ENCODE results near the gene PRTG. TPM values are rescaled to one million over a fixed set of nuclear protein-coding genes. Genes with fewer than 3 reads are reported as not detected.

Gene PRTG
- total RNA-seq, 2 experiments from 2014 or later: not detected

DNA sequence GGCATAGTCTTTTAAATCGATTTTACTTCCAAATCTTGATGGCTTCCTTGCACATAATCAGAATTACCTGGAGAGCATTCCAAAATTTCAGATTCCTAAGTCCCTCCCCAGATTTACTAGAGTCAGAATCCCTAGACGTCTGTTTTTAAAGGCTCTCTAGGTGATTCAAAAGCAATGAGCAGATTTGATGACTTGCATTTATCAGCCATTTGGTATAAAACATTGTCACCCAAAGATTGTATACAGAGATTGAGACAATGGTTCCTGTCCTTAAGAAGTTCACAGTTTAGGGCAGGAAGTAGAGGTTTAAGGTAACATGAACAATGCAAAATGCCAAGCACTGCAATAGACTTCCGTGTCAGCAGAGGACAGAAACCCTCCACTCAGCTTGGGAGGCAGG, 152.2 kb downstream of the PRTG start:
- H3K36me3 Mint-ChIP-seq (ENCODE audit: low read depth): peaks cover 2% of the 10 kb centered on the region
- no peaks in the 10 kb centered on the region for H3K9me3 Mint-ChIP-seq
- H3K4me1 Mint-ChIP-seq: peaks cover 3% of the 10 kb centered on the region
- no peak overlapping the region for H3K27ac Mint-ChIP-seq
- peaks cover 31% of the 10 kb centered on the region for H3K27me3 Mint-ChIP-seq
- DNase-seq: no peak
- ChIA-PET POLR2A (no interaction called here), CTCF (no interaction called here)
- no peak overlapping the region for H3K4me3 Mint-ChIP-seq

DNA sequence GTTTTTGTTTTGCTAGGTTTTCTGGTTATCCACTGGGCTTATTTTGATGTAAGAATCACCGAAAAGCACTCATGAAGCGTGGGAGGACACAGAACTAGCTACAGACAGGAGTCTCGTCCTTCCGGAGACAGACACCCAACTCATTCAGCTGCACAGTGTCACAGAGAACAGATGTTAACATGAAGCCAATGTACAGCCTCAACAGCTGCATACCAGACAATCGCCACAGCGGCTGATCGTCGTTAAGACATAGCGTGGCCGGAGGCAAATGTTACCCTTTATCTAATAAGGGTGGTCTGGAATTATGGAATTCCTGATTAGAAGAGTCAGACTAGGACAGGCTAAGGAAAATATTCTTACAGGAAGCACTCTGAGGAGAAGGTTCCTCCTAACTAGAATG, 153.7 kb downstream of the PRTG start:
- ChIA-PET POLR2A (no interaction called here), CTCF (interaction anchor here (0.6 kb wide), 1 partner anchor 159 kb away, joined by 4 read pairs; no protein-coding TSS in a partner anchor)

DNA sequence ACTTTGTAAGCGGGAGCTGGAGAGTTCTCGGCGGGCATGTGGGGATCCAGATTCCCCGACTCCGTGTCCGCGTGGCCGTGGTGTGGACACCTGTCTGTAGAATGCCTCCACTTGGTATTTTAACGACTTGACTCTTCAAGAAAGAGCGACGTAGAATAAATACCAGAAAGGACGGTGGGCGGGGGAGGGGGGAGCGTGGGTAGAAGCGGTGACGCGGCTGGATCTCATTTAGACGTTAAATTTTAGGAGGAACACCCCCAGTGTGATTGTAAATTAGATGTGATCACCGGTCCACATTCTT, 154.2 kb downstream of the PRTG start:
- peaks cover 2% of the 10 kb centered on the region for H3K36me3 Mint-ChIP-seq (ENCODE audit: low read depth)
- H3K9me3 Mint-ChIP-seq: no peaks in the 10 kb centered on the region
- H3K27me3 Mint-ChIP-seq: peaks cover 36% of the 10 kb centered on the region
- H3K27ac Mint-ChIP-seq: no peak overlapping the region
- ChIA-PET POLR2A (no interaction called here), CTCF (interaction anchor here (0.6 kb wide), 1 partner anchor 159 kb away, joined by 4 read pairs; no protein-coding TSS in a partner anchor)
- peaks cover 3% of the 10 kb centered on the region for H3K4me1 Mint-ChIP-seq
- no peak for DNase-seq
- no peak overlapping the region for H3K4me3 Mint-ChIP-seq

More for the DNA sequence above, 153.7 kb downstream of the PRTG start:
- peak overlapping the region; percentile 51 for H3K4me3 Mint-ChIP-seq
- H3K9me3 Mint-ChIP-seq: no peaks in the 10 kb centered on the region
- peaks cover 2% of the 10 kb centered on the region for H3K36me3 Mint-ChIP-seq (ENCODE audit: low read depth)
- no peak for DNase-seq
- no peak overlapping the region for H3K27ac Mint-ChIP-seq
- H3K4me1 Mint-ChIP-seq: peaks cover 3% of the 10 kb centered on the region
- peaks cover 32% of the 10 kb centered on the region for H3K27me3 Mint-ChIP-seq

DNA sequence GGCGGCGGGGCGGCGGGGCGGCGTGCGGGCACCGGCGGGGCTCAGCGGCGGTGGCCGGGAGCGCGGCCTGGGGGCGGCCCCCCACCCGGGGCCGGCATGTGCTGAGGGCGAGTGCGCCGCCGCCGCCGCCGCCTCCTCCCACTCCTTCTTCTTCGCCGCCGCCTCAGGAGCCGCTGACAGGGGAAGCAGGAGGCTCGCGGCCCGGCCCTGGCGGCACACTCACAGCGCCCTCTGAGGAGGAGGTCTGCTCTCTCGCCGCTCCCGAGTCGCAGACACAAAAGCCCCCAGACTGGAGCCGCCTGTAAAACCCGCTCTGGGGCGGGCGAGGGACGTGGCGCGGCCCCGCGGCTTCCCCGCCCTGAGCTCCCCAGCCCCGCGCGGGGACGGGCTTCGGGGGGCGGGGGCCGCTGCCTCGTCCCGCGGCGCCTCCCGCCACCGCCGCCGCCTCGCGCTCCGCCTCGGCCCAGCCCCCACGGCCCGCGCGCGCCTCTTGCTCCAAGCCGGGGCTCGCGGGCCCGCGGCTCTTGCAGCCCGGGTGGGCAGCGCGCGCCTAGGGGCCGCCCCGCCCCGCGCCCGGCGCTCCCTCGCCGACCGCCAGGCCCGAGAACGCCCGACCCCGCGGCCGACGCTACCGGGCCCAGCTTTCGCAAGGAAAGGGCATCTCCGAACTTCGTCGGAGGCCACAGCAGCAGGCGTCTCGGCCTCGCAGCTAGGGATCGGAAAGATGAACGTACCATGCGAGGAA, 154.7 kb downstream of the PRTG start, which contains the start of gene PYGO1:
TSS of gene PYGO1 (minus strand) at position 276 of the 745 bp plus-strand sequence. CDS start 462 bp downstream, outside the sequence.
- POLR2A ChIA-PET: no interaction called here
- CTCF ChIA-PET: no interaction called here
- no peak within 1 kb of the TSS for H3K27ac Mint-ChIP-seq
- H3K4me1 Mint-ChIP-seq: peaks cover 3% of the 10 kb centered on the region
- peak within 1 kb of the TSS; percentile 51 for H3K4me3 Mint-ChIP-seq
- H3K27me3 Mint-ChIP-seq: peaks cover 42% of the 10 kb centered on the region
- peak; percentile 22 for DNase-seq
- H3K9me3 Mint-ChIP-seq: no peaks in the 10 kb centered on the region
- H3K36me3 Mint-ChIP-seq (ENCODE audit: low read depth): peaks cover 2% of the 10 kb centered on the region

DNA sequence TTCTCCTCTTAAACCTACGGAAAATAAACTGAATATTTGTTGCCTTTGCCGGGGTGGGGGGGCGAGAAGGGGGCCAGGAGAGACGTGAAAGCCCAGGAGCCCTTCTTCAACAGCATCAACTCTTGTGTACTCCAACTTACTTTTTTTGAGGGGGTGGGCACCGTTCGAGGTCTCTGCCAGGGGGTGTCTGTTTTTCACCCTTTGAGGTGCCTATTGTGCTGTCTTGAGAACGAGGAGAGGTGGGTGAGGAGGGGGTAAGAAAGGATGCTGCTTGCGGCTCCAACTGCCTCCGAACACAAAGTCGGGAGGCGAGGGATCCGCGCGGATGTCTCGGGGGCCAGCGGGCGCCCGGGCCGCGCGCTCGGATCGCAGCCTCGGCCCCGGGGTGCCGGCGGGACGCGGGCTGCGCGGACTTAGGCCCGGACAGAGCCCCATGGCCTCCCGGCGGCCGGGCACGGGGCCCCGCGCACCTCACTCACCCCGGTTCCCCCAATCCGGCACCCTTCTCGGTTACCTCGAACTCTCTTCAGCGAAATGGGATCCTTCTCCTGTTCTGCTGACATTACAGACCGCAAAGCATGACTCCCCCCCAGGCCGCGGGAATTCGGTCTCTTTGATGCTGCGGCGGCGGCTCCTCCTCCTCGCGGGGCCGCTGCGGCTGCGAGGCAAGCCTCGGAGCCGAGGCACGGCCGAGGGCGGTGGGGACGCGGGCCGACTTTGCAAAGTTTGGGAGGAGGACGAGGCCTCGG, 155.5 kb downstream of the PRTG start:
- H3K9me3 Mint-ChIP-seq: no peaks in the 10 kb centered on the region
- peak overlapping the region; percentile 32 for H3K4me3 Mint-ChIP-seq
- H3K4me1 Mint-ChIP-seq: peaks cover 3% of the 10 kb centered on the region
- peaks cover 2% of the 10 kb centered on the region for H3K36me3 Mint-ChIP-seq (ENCODE audit: low read depth)
- H3K27ac Mint-ChIP-seq: no peak overlapping the region
- peaks cover 45% of the 10 kb centered on the region for H3K27me3 Mint-ChIP-seq
- ChIA-PET CTCF (no interaction called here), POLR2A (no interaction called here)
- DNase-seq: no peak

DNA sequence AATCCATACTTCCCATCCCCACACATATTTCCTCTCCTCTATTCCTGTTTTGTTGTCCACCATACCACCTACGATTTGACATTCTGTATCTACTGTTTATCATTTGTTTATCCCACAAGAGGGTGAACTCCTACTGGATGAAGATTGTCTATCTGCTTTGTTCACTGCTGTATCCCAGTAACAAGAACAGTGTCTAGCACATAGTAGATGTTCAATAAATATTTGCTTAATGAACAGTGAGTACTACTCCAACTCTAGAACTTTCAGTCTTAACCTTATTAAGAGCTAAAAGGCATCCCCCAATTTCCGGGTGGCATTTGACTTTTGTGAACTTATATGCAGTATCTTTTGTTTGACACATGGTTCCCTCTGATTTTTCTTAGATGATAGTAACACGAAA, 156.1 kb downstream of the PRTG start:
- ChIA-PET CTCF (no interaction called here), POLR2A (no interaction called here)
- peaks cover 47% of the 10 kb centered on the region for H3K27me3 Mint-ChIP-seq

DNA sequence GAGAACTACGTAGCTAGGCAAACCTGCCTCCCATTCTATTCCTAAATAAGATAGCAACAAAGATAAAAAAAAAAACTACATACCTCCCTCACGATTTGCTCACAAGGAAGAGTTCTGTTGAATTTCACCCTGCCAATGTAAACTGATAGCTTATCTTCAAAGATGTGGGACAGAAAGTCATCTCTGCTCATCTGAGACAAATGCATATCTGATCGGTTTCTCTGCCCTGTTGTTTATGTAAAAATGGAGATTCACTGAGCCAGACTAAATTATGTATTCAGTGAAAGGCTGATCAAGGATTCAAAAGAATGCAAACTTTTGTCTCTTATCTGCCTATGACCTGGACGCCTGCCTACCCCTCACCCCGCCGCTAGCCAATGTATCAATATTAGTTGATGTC, 166.0 kb downstream of the PRTG start:
- POLR2A ChIA-PET: no interaction called here
- Mint-ChIP-seq H3K36me3 (ENCODE audit: low read depth) (no peaks in the 10 kb centered on the region), H3K9me3 (no peaks in the 10 kb centered on the region), H3K4me3 (no peak overlapping the region), H3K27ac (no peak overlapping the region), H3K27me3 (peaks cover 40% of the 10 kb centered on the region), H3K4me1 (no peaks in the 10 kb centered on the region)
- no peak for DNase-seq
- CTCF ChIA-PET: no interaction called here

More for the DNA sequence above, 156.1 kb downstream of the PRTG start:
- no peak overlapping the region for H3K4me3 Mint-ChIP-seq
- no peak for DNase-seq
- no peak overlapping the region for H3K27ac Mint-ChIP-seq
- peaks cover 3% of the 10 kb centered on the region for H3K4me1 Mint-ChIP-seq
- peaks cover 2% of the 10 kb centered on the region for H3K36me3 Mint-ChIP-seq (ENCODE audit: low read depth)
- no peaks in the 10 kb centered on the region for H3K9me3 Mint-ChIP-seq

DNA sequence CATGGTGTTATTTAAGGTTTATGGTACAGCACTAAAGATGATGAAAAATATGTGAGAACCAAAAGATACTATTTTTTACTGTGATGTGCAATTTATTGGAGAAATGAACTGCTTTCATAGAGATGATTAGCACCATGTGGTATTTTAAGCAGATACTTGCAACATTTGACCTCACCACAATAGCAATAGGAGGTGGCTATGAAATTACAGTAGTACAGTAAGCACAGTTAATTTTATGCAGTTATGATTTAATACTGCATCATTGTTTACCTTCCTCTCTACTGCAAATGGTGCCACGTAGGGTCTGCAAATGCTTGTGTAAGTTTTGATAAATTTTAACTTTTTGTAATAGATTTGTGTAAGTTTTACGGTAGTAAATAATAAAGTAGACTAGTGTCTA, 168.9 kb downstream of the PRTG start:
- ChIA-PET CTCF (no interaction called here), POLR2A (no interaction called here)
- DNase-seq: no peak
- H3K27ac Mint-ChIP-seq: no peak overlapping the region
- H3K4me1 Mint-ChIP-seq: no peaks in the 10 kb centered on the region
- H3K9me3 Mint-ChIP-seq: peaks cover 2% of the 10 kb centered on the region
- peaks cover 24% of the 10 kb centered on the region for H3K27me3 Mint-ChIP-seq
- H3K36me3 Mint-ChIP-seq (ENCODE audit: low read depth): no peaks in the 10 kb centered on the region
- H3K4me3 Mint-ChIP-seq: no peak overlapping the region

DNA sequence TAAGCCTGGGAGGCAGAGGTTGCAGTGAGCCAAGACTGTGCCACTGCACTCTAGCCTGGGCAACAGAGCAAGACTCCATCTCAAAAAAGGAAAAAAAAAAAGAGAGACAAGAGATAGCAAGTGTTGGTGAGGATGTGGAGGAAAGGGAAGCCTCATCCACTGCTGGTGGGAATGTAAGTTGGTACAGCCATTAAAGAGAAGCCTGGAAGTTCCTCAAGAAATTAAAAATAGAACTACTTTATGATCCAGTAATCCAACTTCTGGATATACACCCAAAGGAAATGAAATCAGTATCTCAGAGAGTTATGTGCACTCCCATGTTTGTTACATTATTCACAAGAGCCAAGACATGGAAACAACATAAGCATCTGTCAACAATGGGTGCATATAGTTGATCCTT, 169.7 kb downstream of the PRTG start:
- POLR2A ChIA-PET: no interaction called here
- DNase-seq: no peak
- Mint-ChIP-seq H3K9me3 (peaks cover 2% of the 10 kb centered on the region), H3K27ac (no peak overlapping the region), H3K36me3 (ENCODE audit: low read depth) (no peaks in the 10 kb centered on the region), H3K4me1 (no peaks in the 10 kb centered on the region), H3K27me3 (peaks cover 23% of the 10 kb centered on the region), H3K4me3 (no peak overlapping the region)
- CTCF ChIA-PET: no interaction called here

DNA sequence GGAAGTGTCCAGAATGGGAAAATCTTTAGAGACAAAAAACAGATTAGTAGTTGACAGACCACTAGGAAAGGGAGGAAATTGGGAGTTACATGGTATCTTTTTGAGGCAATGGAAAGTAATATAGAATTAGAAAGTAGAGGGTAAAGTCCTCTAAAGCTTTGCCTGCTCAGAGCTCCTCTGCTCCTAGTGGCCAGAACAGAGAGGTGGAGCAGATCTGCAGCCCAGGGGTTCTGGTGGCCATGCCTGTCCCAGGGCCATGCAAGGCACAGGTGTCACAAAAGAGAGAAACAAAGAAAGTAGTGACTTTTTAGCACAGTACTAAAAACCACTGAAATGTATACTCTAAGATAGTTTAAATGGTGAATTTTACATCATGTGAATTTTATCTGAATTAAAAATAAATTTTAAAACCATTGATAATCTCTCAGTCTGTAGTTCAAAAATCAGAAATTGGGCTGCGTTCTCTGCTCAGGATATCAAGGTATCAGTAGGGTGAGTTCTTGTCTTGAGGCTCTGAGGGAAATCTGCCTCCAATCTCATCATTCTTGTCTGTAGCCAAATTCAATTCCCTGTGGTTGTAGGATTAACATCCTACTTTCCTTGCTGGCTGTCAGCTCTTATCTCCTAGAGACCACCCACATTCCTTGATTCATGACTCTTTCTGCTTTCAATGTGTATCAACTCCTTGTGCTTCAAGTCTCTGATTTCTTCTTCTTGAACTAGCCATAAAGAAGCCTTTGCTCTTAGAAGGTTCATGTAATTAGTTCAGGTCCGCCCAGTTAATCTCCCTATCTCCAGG, 178.4 kb downstream of the PRTG start:
- H3K4me1 Mint-ChIP-seq: no peaks in the 10 kb centered on the region
- H3K4me3 Mint-ChIP-seq: no peak overlapping the region
- H3K36me3 Mint-ChIP-seq (ENCODE audit: low read depth): no peaks in the 10 kb centered on the region
- H3K27me3 Mint-ChIP-seq: peaks cover 21% of the 10 kb centered on the region
- CTCF ChIA-PET: no interaction called here
- H3K27ac Mint-ChIP-seq: no peak overlapping the region
- DNase-seq: no peak
- peaks cover 13% of the 10 kb centered on the region for H3K9me3 Mint-ChIP-seq
- POLR2A ChIA-PET: no interaction called here

DNA sequence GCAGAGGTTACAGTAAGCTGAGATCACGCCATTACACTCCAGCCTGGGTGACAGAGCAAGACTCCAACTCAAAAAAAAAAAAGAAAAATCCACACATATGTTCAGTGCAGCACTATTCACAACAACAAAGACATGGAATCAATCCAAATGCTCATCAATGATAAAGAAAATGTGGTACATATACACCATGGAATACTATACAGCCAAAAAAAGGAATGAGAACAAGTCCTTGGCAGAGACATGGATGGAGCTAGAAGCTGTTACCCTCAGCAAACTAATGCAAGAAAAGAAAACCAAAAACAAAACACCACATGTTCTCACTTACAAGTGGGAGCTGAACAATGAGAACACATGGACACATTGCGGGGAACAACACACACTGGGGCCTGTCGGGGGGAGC, 180.4 kb downstream of the PRTG start:
- Mint-ChIP-seq H3K36me3 (ENCODE audit: low read depth) (no peaks in the 10 kb centered on the region), H3K27ac (no peak overlapping the region), H3K9me3 (peaks cover 10% of the 10 kb centered on the region), H3K4me1 (no peaks in the 10 kb centered on the region), H3K4me3 (no peak overlapping the region), H3K27me3 (peaks cover 14% of the 10 kb centered on the region)
- POLR2A ChIA-PET: no interaction called here
- no peak for DNase-seq
- CTCF ChIA-PET: no interaction called here

Measured in activated CD4-positive, alpha-beta T cell treated with anti-CD3 and anti-CD28 coated beads, Interleukin-2, amount 10 ng/mL, durations not matched to agents 7 days and 5 days (primary cell).